K562 (cell line): ENCODE results near the gene CGN. TPM values are rescaled to one million over a fixed set of nuclear protein-coding genes. Genes with fewer than 3 reads are reported as not detected.

Source experiments
- ATAC-seq: fragments of 200-7000 bp; cut with Tn5 transposase; 3 replicates; pipeline ENCODE4 v1.9.1; 2020; ENCODE audit warnings: moderate library complexity
- BruUV-seq: library from RNA; stranded (reverse); fragments of 400-500 nt; replicated peaks from 2 replicates; lab custom pipeline; 2021; lab: Mats Ljungman, UMichigan
- CTCF ChIA-PET: fragments of 300-600 bp; formaldehyde crosslinking; extraction: SDS; loops from one replicate; lab custom pipeline; 2021; ENCODE audit warnings: low intra/inter-chr PET ratio; lab: Yijun Ruan, JAX
- POLR2A ChIA-PET: fragments of 300-600, 350-650 bp; sonication (Branson Sonifier 250); formaldehyde crosslinking; extraction: SDS; loops from one replicate; lab custom pipeline; 2021; ENCODE audit warnings: antibody characterized with exemption, inconsistent platforms; lab: Yijun Ruan, JAX
- DNase-seq, 4 experiments: peaks; one replicate each; pipeline versions ENCODE4 v3.0.0 to v3.0.0-alpha.2; 2011 to 2018; ENCODE audit warnings: low spot score in 3 of 4, mixed read lengths in 3 of 4; ENCODE audit errors: extremely low read depth in 1 of 4
- FAIRE-seq: peaks from 2 replicates; lab custom pipeline; 2011; peaks lifted over from hg19 to GRCh38; lab: Jason Lieb, UNC
- H2AFZ ChIP-seq: 2 replicates; pipeline ENCODE4 v1.6.0; 2011; ENCODE audit warnings: low read depth, low read length, control low read depth, inconsistent platforms
- H3K27ac ChIP-seq: fragments of 200-600 bp; 3 replicates; pipeline ENCODE4 v1.8.0; 2011; ENCODE audit warnings: low read depth, mild to moderate bottlenecking, control low read depth, inconsistent platforms, low read length, moderate library complexity, mixed read lengths; ENCODE audit errors: extremely low read depth
- H3K27me3 ChIP-seq, 2 experiments: fragments of 300-600 bp in 1 of 2; 2 replicates in 1 of 2; 3 replicates in 1 of 2; pipeline versions ENCODE4 v1.6.0 to v1.8.0; 2011; ENCODE audit warnings: inconsistent platforms in 2 of 2, low read length in 2 of 2, mild to moderate bottlenecking in 1 of 2, mixed read lengths in 1 of 2, moderate library complexity in 1 of 2; ENCODE audit not compliant: control insufficient read depth in 2 of 2, insufficient read depth in 2 of 2
- H3K36me3 ChIP-seq: fragments of 300-600 bp; 3 replicates; pipeline ENCODE4 v1.8.0; 2011; ENCODE audit warnings: mild to moderate bottlenecking, low read length, inconsistent platforms; ENCODE audit not compliant: control insufficient read depth, insufficient read depth
- H3K4me1 ChIP-seq, 2 experiments: fragments of 200-600 bp in 1 of 2; replicated peaks in 1 of 2; 2 replicates in 1 of 2; 3 replicates in 1 of 2; pipeline versions ENCODE4 v1.5.1 to v1.8.0; 2011; ENCODE audit warnings: inconsistent platforms in 2 of 2, low read length in 2 of 2, mild to moderate bottlenecking in 1 of 2, mixed read lengths in 1 of 2, moderate library complexity in 1 of 2; ENCODE audit not compliant: control insufficient read depth in 2 of 2, insufficient read depth in 2 of 2
- H3K4me2 ChIP-seq: 2 replicates; pipeline ENCODE4 v1.6.1; 2011; ENCODE audit warnings: low read length, control low read depth, inconsistent platforms, mixed read lengths; ENCODE audit not compliant: insufficient read depth
- H3K4me3 ChIP-seq: fragments of 200-600 bp; sonication (generic), shearing (Covaris generic); 2 replicates; pipeline ENCODE4 v1.5.1; 2016; ENCODE audit warnings: control low read depth, inconsistent platforms
- H3K79me2 ChIP-seq: fragments of 200-600 bp; 3 replicates; pipeline ENCODE4 v1.8.0; 2011; ENCODE audit warnings: low read length, inconsistent platforms; ENCODE audit not compliant: control insufficient read depth, insufficient read depth
- H3K9ac ChIP-seq, 2 experiments: 2 replicates each; pipeline versions ENCODE4 v1.6.0 to v1.6.1; 2011; ENCODE audit warnings: low read depth in 2 of 2, low read length in 2 of 2, control low read depth in 1 of 2, inconsistent platforms in 1 of 2, mild to moderate bottlenecking in 1 of 2, mixed read lengths in 1 of 2; ENCODE audit not compliant: insufficient read depth in 1 of 2
- H3K9me1 ChIP-seq: one replicate; pipeline ENCODE4 v1.6.0; 2011; ENCODE audit warnings: inconsistent platforms, mild to moderate bottlenecking, low read length, moderate library complexity; ENCODE audit not compliant: control insufficient read depth, insufficient read depth
- H3K9me3 ChIP-seq: replicated peaks from 2 replicates; pipeline ENCODE4 v1.5.1; 2011; ENCODE audit warnings: low read depth, low read length, inconsistent platforms; ENCODE audit not compliant: control insufficient read depth, insufficient read depth
- H4K20me1 ChIP-seq: replicated peaks from 2 replicates; pipeline ENCODE4 v1.6.1; 2011; ENCODE audit warnings: low read length, inconsistent platforms, mixed read lengths; ENCODE audit not compliant: control insufficient read depth, insufficient read depth
- CHCHD3 ChIP-seq: fragments of 250-450 bp; sonication (Bioruptor Pico); IDR thresholded peaks from 2 replicates; pipeline ENCODE4 v2.1.2; 2022; ENCODE audit warnings: mild to moderate bottlenecking
- HDGF ChIP-seq: fragments of 450-650 bp; IDR thresholded peaks from 2 replicates; pipeline ENCODE4 v1.6.1; 2016
- HEY1 ChIP-seq: fragments of 250-450 bp; sonication (Bioruptor Pico); IDR thresholded peaks from 2 replicates; pipeline ENCODE4 v1.5.0; 2020; ENCODE audit warnings: mild to moderate bottlenecking, moderate library complexity, borderline replicate concordance
- HOXB6 ChIP-seq: fragments of 250-450 bp; sonication (Bioruptor Pico); IDR thresholded peaks from 2 replicates; pipeline ENCODE4 v1.5.1; 2022; ENCODE audit warnings: mild to moderate bottlenecking, borderline replicate concordance
- JUND ChIP-seq, 2 experiments: IDR thresholded peaks; 2 replicates in 1 of 2; 3 replicates in 1 of 2; pipeline ENCODE4 v1.6.1; 2011; ENCODE audit warnings: borderline replicate concordance in 2 of 2, low read depth in 2 of 2, low read length in 2 of 2, improper control_type of control experiment in 1 of 2, missing biosample characterization in 1 of 2, missing genetic modification characterization in 1 of 2, missing genetic modification reagents in 1 of 2
- KAT7 ChIP-seq: sonication (generic); formaldehyde crosslinking; IDR thresholded peaks from 2 replicates; pipeline ENCODE4 v1.8.0; 2022; ENCODE audit warnings: missing genetic modification reagents, mild to moderate bottlenecking, borderline replicate concordance
- KLF16 ChIP-seq: IDR thresholded peaks from 2 replicates; pipeline ENCODE4 v1.6.1; 2016; ENCODE audit warnings: antibody characterized with exemption
- MBD2 ChIP-seq: sonication (generic); IDR thresholded peaks from 2 replicates; pipeline ENCODE4 v1.6.1; 2016; ENCODE audit warnings: low read depth, borderline replicate concordance
- STAG1 ChIP-seq: sonication (generic); formaldehyde crosslinking; IDR thresholded peaks from 2 replicates; pipeline ENCODE4 v1.5.0; 2020; ENCODE audit warnings: missing genetic modification reagents, borderline replicate concordance
- ZFP30 ChIP-seq: fragments of 250-450 bp; sonication (Bioruptor Pico); IDR thresholded peaks from 2 replicates; pipeline ENCODE4 v1.8.0; 2022; ENCODE audit warnings: moderate library complexity, mild to moderate bottlenecking, inconsistent platforms, borderline replicate concordance
- ZFP36 ChIP-seq: fragments of 150-350 bp; IDR thresholded peaks from 2 replicates; pipeline ENCODE4 v1.6.1; 2018; ENCODE audit warnings: low read length, low read depth; ENCODE audit not compliant: partially characterized antibody
- ZNF134 ChIP-seq: fragments of 250-450 bp; sonication (Bioruptor Pico); conservative IDR thresholded peaks from 2 replicates; pipeline ENCODE4 v1.4.0; 2020
- ZNF232 ChIP-seq: sonication (generic); formaldehyde crosslinking; IDR thresholded peaks from 2 replicates; pipeline ENCODE4 v1.8.0; 2022; ENCODE audit warnings: mild to moderate bottlenecking, missing genetic modification reagents
- ZNF311 ChIP-seq: fragments of 250-450 bp; sonication (Bioruptor Pico); IDR thresholded peaks from 2 replicates; pipeline ENCODE4 v1.4.0; 2020; ENCODE audit warnings: mild to moderate bottlenecking, moderate library complexity
- ZNF551 ChIP-seq: fragments of 250-450 bp; sonication (Bioruptor Pico); IDR thresholded peaks from 2 replicates; pipeline ENCODE4 v1.5.0; 2021; ENCODE audit warnings: mild to moderate bottlenecking, moderate library complexity
- WGBS: fragments of 100-300 bp; shearing (Covaris generic); methylation state at CpG from one replicate; pipeline ENCODE4 v1.1.6; 2016; ENCODE audit warnings: low coverage, mixed read lengths; ENCODE audit not compliant: insufficient coverage; ENCODE audit errors: missing lambda C conversion rate; 5-methylcytosine and 5-hydroxymethylcytosine counted together
- in situ Hi-C: fragments of 300-500 bp; cut with MboI; formaldehyde crosslinking; loops from 4 replicates; pipeline ENCODE4 v1.15.0; 2018; ENCODE audit warnings: inconsistent platforms, mixed read lengths
- intact Hi-C: fragments of 100-400 bp; cut with micrococcal nuclease; formaldehyde crosslinking; loops from 2 replicates; pipeline ENCODE4 v1.14.2; 2022
- polyA plus RNA-seq, 8 experiments: library from polyadenylated mRNA; depleted of rRNA in 4 of 8; stranded (reverse) in 5 of 8; unstranded in 3 of 8; fragments of >200 nt; fragmentation: Nextera tagmentation in 2 of 8; fragmentation: Illumina TruSeq in 1 of 8; extraction: Ambion mirVana in 2 of 8; extraction: Trizol in 1 of 8; gene quantifications; 2 replicates each; pipeline versions ENCODE4 v1.2.1 to v1.2.3, GENCODE V29; 2011 to 2014; ENCODE audit warnings: inconsistent platforms in 1 of 8, missing spikeins in 1 of 8
- total RNA-seq, 7 experiments: library from RNA; depleted of rRNA in 6 of 7; stranded (reverse); fragments of >200 nt in 6 of 7; fragmentation: Illumina TruSeq in 2 of 7; extraction: Trizol in 2 of 7; gene quantifications; 2 replicates each; pipeline versions ENCODE4 v1.2.1 to v1.2.3, GENCODE V29; 2011 to 2021; ENCODE audit warnings: low replicate concordance in 1 of 7
- TF ChIP-seq, protein P1 (sequence below): fragments of 450-650 bp; IDR thresholded peaks from 2 replicates; pipeline ENCODE4 v1.6.1; 2017; ENCODE audit warnings: antibody characterized with exemption

The CGN gene
- total and polyA plus RNA-seq, 9 of the 15 experiments (the other 6 are each of a cell fraction or from before 2014, with no cell fraction given), result 0.03 to 1.4 (median 0.14) TPM; not detected in 2

DNA sequence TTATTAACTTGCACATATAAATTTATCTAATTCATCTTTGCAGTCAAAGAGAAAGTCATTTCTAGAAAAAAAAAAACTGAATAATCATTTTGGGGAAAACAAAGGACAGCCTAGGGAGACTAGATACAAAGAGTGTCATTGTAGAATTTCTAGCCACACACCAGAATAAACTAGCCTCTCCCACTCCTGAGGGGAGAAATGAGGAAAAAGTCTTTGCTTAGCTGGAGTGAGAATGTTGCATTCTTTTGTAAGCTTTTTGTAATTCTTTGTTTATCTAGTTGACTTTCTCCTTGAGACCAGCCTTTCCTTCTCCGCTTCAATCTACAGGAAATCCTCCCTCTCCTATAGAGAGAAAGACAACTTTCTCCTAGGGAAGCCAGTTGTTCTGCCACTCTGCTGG is 15.9 kb upstream of the CGN start:
- FAIRE-seq (no peak), ATAC-seq (no peak), DNase-seq (no peak)
- Histone ChIP-seq H3K27ac (no peak overlapping the region), H3K9me3 (no peaks in the 10 kb centered on the region; the same call in 1 of the 2 replicates), H2AFZ (no peak overlapping the region), H3K9me1 (no peaks in the 10 kb centered on the region), H3K36me3 (no peaks in the 10 kb centered on the region), H4K20me1 (no peaks in the 10 kb centered on the region), H3K9ac (no peak overlapping the region), H3K27me3 (peaks cover 4 to 8% of the 10 kb centered on the region in 2 experiments; a peak in 2 of 5 replicates), H3K4me1 (peaks cover 0 to 11% of the 10 kb centered on the region in 2 experiments; a peak in 4 of 5 replicates), H3K4me3 (no peak overlapping the region), H3K4me2 (no peak overlapping the region), H3K79me2 (no peaks in the 10 kb centered on the region)
- TF ChIP-seq ZFP30 (CRISPR knock-in tag) (no peak), HDGF (no peak), KLF16 (no peak)
- WGBS, result 29% methylated on average over 1 of the region's 1 CpG
- no TSS peak for BruUV-seq
- ChIA-PET CTCF (no interaction called here), POLR2A (interaction anchor here (0.7 to 0.9 kb wide), 2 partner anchors 9 to 23 kb away, joined by 3 to 5 read pairs; no protein-coding TSS in a partner anchor)
- intact Hi-C loops, result no loop called here
- in situ Hi-C loops, result no loop called here

- WGBS, result 28% methylated on average over 2 of the region's 5 CpGs
- Histone ChIP-seq H3K27ac (no peak overlapping the region), H3K4me2 (no peak overlapping the region), H3K9me1 (no peaks in the 10 kb centered on the region), H4K20me1 (no peaks in the 10 kb centered on the region), H3K4me3 (no peak overlapping the region), H2AFZ (no peak overlapping the region), H3K79me2 (no peaks in the 10 kb centered on the region), H3K4me1 (peaks cover 0 to 9% of the 10 kb centered on the region in 2 experiments; a peak in 4 of 5 replicates), H3K9ac (no peak overlapping the region), H3K9me3 (no peaks in the 10 kb centered on the region; the same call in 1 of the 2 replicates), H3K36me3 (no peaks in the 10 kb centered on the region), H3K27me3 (peaks cover 4 to 8% of the 10 kb centered on the region in 2 experiments; a peak in 2 of 5 replicates)
- in situ Hi-C loops, result no loop called here
- intact Hi-C loops, result no loop called here
- DNase-seq (no peak), ATAC-seq (no peak), FAIRE-seq (peak; percentile 35)
- ChIA-PET POLR2A (interaction anchor here (0.9 kb wide), 1 partner anchor 12 kb away, joined by 3 read pairs; the partner anchor contains the start of gene CGN), CTCF (interaction anchor here (0.6 kb wide), 1 partner anchor 89 kb away, joined by 4 read pairs; no protein-coding TSS in a partner anchor)
- no TSS peak for BruUV-seq
- TF ChIP-seq STAG1, result no peak
- TF ChIP-seq HOXB6 (CRISPR knock-in tag), result no peak
- no peak for TF ChIP-seq ZNF232 (CRISPR knock-in tag)
- no peak for TF ChIP-seq ZNF134 (CRISPR knock-in tag)
- no peak for TF ChIP-seq CHCHD3
- TF ChIP-seq, protein P1, sequence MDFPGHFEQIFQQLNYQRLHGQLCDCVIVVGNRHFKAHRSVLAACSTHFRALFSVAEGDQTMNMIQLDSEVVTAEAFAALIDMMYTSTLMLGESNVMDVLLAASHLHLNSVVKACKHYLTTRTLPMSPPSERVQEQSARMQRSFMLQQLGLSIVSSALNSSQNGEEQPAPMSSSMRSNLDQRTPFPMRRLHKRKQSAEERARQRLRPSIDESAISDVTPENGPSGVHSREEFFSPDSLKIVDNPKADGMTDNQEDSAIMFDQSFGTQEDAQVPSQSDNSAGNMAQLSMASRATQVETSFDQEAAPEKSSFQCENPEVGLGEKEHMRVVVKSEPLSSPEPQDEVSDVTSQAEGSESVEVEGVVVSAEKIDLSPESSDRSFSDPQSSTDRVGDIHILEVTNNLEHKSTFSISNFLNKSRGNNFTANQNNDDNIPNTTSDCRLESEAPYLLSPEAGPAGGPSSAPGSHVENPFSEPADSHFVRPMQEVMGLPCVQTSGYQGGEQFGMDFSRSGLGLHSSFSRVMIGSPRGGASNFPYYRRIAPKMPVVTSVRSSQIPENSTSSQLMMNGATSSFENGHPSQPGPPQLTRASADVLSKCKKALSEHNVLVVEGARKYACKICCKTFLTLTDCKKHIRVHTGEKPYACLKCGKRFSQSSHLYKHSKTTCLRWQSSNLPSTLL, result no peak
- no peak for TF ChIP-seq ZFP36
- TF ChIP-seq HEY1 (CRISPR knock-in tag), result no peak
- no peak for TF ChIP-seq ZNF551 (CRISPR knock-in tag)
- no peak for TF ChIP-seq MBD2
- TF ChIP-seq ZNF311 (CRISPR knock-in tag), result no peak
- no peak for TF ChIP-seq KAT7 (CRISPR knock-in tag)
- no peak for TF ChIP-seq JUND (IDR thresholded peaks at IDR 0.05; ENCODE audit: borderline replicate concordance, low read depth, low read length)
- TF ChIP-seq JUND (tag; IDR thresholded peaks at IDR 0.05; ENCODE audit: borderline replicate concordance, low read depth, low read length), result no peak
Observed at GRCh38 chr1:151499365-151499764, 11.8 kb upstream of the CGN start.
